Measurements from ENCODE around the gene C1orf94. TPM values are rescaled to one million over a fixed set of nuclear protein-coding genes. Genes with fewer than 3 reads are reported as not detected.

The C1orf94 gene
- total and polyA plus RNA-seq, 2 of the 4 experiments (the other 2 are of a cell fraction): not detected

DNA sequence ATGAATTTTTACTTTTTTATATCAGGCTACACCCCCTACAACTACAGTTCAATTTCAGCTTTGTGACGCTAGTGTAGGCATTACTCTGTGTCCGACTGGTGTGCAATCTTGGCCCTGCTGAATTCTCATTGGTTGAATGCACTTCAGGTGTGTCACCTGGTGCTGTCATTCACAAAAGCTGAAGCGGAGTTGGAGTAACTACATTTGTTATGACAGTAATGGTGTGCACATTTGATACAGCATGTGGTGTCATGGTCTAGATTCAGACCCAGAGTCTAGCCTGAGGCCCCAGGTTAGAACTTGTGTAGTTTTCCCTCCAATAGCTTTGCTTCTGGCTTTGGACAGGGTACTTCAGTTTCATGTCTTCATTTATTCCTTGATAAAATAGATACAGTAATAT lies 88.7 kb downstream of the C1orf94 start:
- dilution Hi-C loops (cut with HindIII; ENCODE audit: low sequenced_read_pairs, unreplicated experiment): no loop called here
- no peaks in the 10 kb centered on the region for H3K27me3 ChIP-seq (ENCODE audit: control insufficient read depth, insufficient read depth, low read length)
- POLR2A ChIA-PET (ENCODE audit: unreplicated experiment): no interaction called here

More for the DNA sequence above, 88.7 kb downstream of the C1orf94 start:
- Histone ChIP-seq H2AK9ac (replicated peaks; ENCODE audit: low read depth, low read length, poor library complexity) (no peak overlapping the region), H3K79me1 (ENCODE audit: low read depth in 1 of 2, low read length in 2 of 2) (no peaks in the 10 kb centered on the region), H3K56ac (ENCODE audit: extremely low read depth, insufficient read depth, low read length) (no peak overlapping the region), H2AFZ (replicated peaks; ENCODE audit: low read length, poor library complexity) (no peak overlapping the region), H4K5ac (ENCODE audit: low read depth, low read length) (no peak overlapping the region), H2AK5ac (ENCODE audit: low read depth, low read length) (no peak overlapping the region), H3K14ac (replicated peaks; ENCODE audit: low read depth, low read length) (no peak overlapping the region), H2BK5ac (ENCODE audit: low read depth, low read length, poor library complexity, severe bottlenecking) (no peak overlapping the region), H2BK15ac (ENCODE audit: low read depth, low read length) (no peak overlapping the region), H3K4me3 (ENCODE audit: insufficient read depth, low read depth, low read length) (no peak overlapping the region), H4K20me1 (ENCODE audit: insufficient read depth, low read length) (no peaks in the 10 kb centered on the region), H3K4me1 (ENCODE audit: control insufficient read depth, insufficient read depth, low read length) (no peaks in the 10 kb centered on the region), H2BK120ac (ENCODE audit: low read depth, low read length) (no peak overlapping the region), H3K4ac (ENCODE audit: low read depth, low read length) (no peak overlapping the region), H4K8ac (ENCODE audit: low read depth in 2 of 2, low read length in 2 of 2) (no peak overlapping the region), H4K91ac (ENCODE audit: insufficient read depth, low read depth, low read length) (no peak overlapping the region), H3K9me3 (ENCODE audit: control insufficient read depth, insufficient read depth, low read length) (peaks cover 32% of the 10 kb centered on the region), H3K23ac (ENCODE audit: low read depth, low read length) (no peak overlapping the region), H3K9me1 (ENCODE audit: insufficient read depth, low read length) (no peaks in the 10 kb centered on the region), H3K4me2 (ENCODE audit: low read depth, low read length) (no peak overlapping the region), H3K36me3 (ENCODE audit: control insufficient read depth, insufficient read depth, low read length) (no peaks in the 10 kb centered on the region), H3K9ac (ENCODE audit: low read depth, low read length) (no peak overlapping the region), H2BK20ac (ENCODE audit: low read depth, low read length) (no peak overlapping the region), H3K18ac (ENCODE audit: low read depth, low read length) (no peak overlapping the region), H3K27ac (ENCODE audit: insufficient read depth, low read length) (no peak overlapping the region)
- DNase-seq: no peak
- no peak for ATAC-seq (ENCODE audit: low read depth)
- intact Hi-C loops (cut with micrococcal nuclease) (no loop called here), in situ Hi-C loops (cut with MboI; ENCODE audit: low sequenced_read_pairs) (no loop called here)
- BruUV-seq (replicated peaks): no TSS peak
- CTCF ChIA-PET: no interaction called here
- TF ChIP-seq MXI1 (IDR thresholded peaks at IDR 0.05; ENCODE audit: borderline replicate concordance, low read depth, low read length) (no peak), MAZ (IDR thresholded peaks at IDR 0.05; ENCODE audit: borderline replicate concordance, low read depth, low read length) (no peak), SMC3 (IDR thresholded peaks at IDR 0.05; ENCODE audit: low read depth, low read length) (no peak), RCOR1 (IDR thresholded peaks at IDR 0.05; ENCODE audit: insufficient replicate concordance, low read length) (no peak), POLR2A (IDR thresholded peaks at IDR 0.05; ENCODE audit: low read depth, low read length) (no peak), CEBPB (IDR thresholded peaks at IDR 0.05; ENCODE audit: low read depth, low read length) (no peak), RAD21 (IDR thresholded peaks at IDR 0.05; ENCODE audit: low read length) (no peak), MAFK (IDR thresholded peaks at IDR 0.05; ENCODE audit: low read depth, low read length) (no peak), BHLHE40 (IDR thresholded peaks at IDR 0.05; ENCODE audit: low read depth, low read length) (no peak), NFE2L2 (IDR thresholded peaks at IDR 0.05; ENCODE audit: low read depth, low read length) (no peak), CHD1 (IDR thresholded peaks at IDR 0.05; ENCODE audit: low read depth, low read length) (no peak), RFX5 (IDR thresholded peaks at IDR 0.05; ENCODE audit: low read depth, low read length) (no peak)
- TF ChIP-seq, protein P1, sequence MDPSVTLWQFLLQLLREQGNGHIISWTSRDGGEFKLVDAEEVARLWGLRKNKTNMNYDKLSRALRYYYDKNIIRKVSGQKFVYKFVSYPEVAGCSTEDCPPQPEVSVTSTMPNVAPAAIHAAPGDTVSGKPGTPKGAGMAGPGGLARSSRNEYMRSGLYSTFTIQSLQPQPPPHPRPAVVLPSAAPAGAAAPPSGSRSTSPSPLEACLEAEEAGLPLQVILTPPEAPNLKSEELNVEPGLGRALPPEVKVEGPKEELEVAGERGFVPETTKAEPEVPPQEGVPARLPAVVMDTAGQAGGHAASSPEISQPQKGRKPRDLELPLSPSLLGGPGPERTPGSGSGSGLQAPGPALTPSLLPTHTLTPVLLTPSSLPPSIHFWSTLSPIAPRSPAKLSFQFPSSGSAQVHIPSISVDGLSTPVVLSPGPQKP (IDR thresholded peaks at IDR 0.05; ENCODE audit: borderline replicate concordance, low read depth, low read length): no peak
- 29% methylated on average over 1 of the region's 3 CpGs; no CpG with 5 or more reads in 1 of the 2 experiments for WGBS, 2 experiments (ENCODE audit: extremely low coverage in 2 of 2, insufficient read length in 1 of 2)
